Thymus (tissue), 11 donors: ENCODE data around the gene IL20RB. TPM values are rescaled to one million over a fixed set of nuclear protein-coding genes. Genes with fewer than 3 reads are reported as not detected.

Experiments used
- DNase-seq, 9 donors: peaks; one replicate each; pipeline ENCODE4 v3.0.0-alpha.2; 2013; ENCODE audit warnings: low spot score in 9 of 9, low read depth in 6 of 9, missing footprints in 1 of 9
- H3K27ac ChIP-seq, 2 donors: one replicate each; pipeline ENCODE4 v1.5.1; 2013; ENCODE audit warnings: control low read depth in 1 of 2, low read depth in 1 of 2, low read length in 1 of 2, mild to moderate bottlenecking in 1 of 2, moderate library complexity in 1 of 2
- H3K27me3 ChIP-seq, 2 donors: one replicate each; pipeline ENCODE4 v1.5.1; 2013; ENCODE audit warnings: low read length in 1 of 2; ENCODE audit not compliant: control insufficient read depth in 2 of 2, insufficient read depth in 1 of 2
- H3K36me3 ChIP-seq, 2 donors: one replicate each; pipeline ENCODE4 v1.5.1; 2013; ENCODE audit warnings: low read length in 1 of 2, mild to moderate bottlenecking in 1 of 2, moderate library complexity in 1 of 2; ENCODE audit not compliant: control insufficient read depth in 2 of 2, insufficient read depth in 2 of 2
- H3K4me1 ChIP-seq, 2 donors: one replicate each; pipeline ENCODE4 v1.5.1; 2013; ENCODE audit warnings: low read length in 2 of 2; ENCODE audit not compliant: control insufficient read depth in 2 of 2, insufficient read depth in 2 of 2
- H3K4me3 ChIP-seq, 2 donors: one replicate each; pipeline ENCODE4 v1.5.1; 2013; ENCODE audit warnings: low read length in 2 of 2, control low read depth in 1 of 2, mild to moderate bottlenecking in 1 of 2
- H3K9me3 ChIP-seq, 2 donors: one replicate each; pipeline ENCODE4 v1.5.1; 2013; ENCODE audit warnings: low read length in 1 of 2, mild to moderate bottlenecking in 1 of 2; ENCODE audit not compliant: control insufficient read depth in 2 of 2, insufficient read depth in 1 of 2
- WGBS: extraction: QIAGEN DNeasy Blood & Tissue Kit; methylation state at CpG from one replicate; pipeline ENCODE4 v1.1.7; 2013; 5-methylcytosine and 5-hydroxymethylcytosine counted together
- polyA plus RNA-seq: library from polyadenylated mRNA; stranded (reverse); fragments of 200-250 nt; gene quantifications from one replicate; pipeline ENCODE4 v1.2.3, GENCODE V29; 2013
- total RNA-seq: library from RNA; stranded (reverse); fragments of 120-200 nt; gene quantifications from one replicate; pipeline ENCODE4 v1.2.4, GENCODE V29; 2013
- donor health status: healthy.

Gene IL20RB
- total and polyA plus RNA-seq, 2 donors = 0.94 to 5.4 TPM

DNA sequence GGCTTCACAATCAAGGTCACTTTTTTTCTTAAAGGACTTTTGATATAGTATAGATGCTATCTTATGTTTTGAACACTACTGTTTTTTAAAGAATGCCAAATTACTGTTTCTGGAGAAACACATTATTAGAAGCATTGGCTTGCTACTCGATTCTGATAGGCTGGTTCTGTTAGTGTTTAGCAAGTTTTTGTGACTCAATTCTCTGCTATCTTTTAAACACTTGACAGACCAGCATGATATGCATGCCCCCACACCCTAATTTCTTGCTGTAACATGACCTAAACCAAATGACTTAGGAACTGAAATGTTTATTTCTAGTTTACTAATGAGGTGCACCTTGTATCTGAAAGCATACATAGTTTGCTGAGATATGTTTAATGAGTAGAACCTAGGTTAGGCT is 5.5 kb upstream of the IL20RB start:
- Histone ChIP-seq H3K27ac (no peak overlapping the region), H3K27me3 (no peaks in the 10 kb centered on the region), H3K4me3 (no peak overlapping the region), H3K4me1 (peaks cover 4 to 12% of the 10 kb centered on the region in 2 donors), H3K36me3 (peaks cover 0 to 4% of the 10 kb centered on the region in 2 donors), H3K9me3 (no peaks in the 10 kb centered on the region)
- 94% methylated on average over 1 of the region's 1 CpG for WGBS
- no peak for DNase-seq

DNA sequence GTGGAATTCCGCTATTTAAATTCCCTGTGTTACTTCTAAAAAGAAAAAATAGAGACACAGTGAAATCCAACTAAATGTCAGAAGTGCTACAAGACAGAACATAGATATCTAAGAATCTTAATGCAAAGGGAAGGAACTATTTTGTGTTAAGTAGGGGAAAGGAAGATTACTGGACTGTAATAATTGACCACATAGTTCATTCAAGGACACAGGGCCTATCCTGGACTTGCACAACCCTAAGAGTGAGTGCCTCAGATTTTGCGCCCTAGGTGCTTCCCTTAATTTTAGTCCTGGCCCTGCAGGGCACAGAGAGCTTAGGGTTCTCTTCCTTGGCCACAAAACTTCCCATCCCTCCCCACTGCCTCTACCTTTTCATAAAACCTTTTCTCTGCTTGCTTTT is 3.5 kb upstream of the IL20RB start:
- Histone ChIP-seq H3K27ac (no peak overlapping the region), H3K36me3 (peaks cover 0 to 3% of the 10 kb centered on the region in 2 donors), H3K4me3 (no peak overlapping the region), H3K27me3 (no peaks in the 10 kb centered on the region), H3K9me3 (no peaks in the 10 kb centered on the region), H3K4me1 (peaks cover 7 to 12% of the 10 kb centered on the region in 2 donors)
- no peak for DNase-seq
- WGBS = 99% methylated on average over 2 of the region's 2 CpGs

GRCh38 chr3:136954980-136955780 is 2.6 kb upstream of the IL20RB start:
- H3K4me1 ChIP-seq = peaks cover 7 to 12% of the 10 kb centered on the region in 2 donors
- WGBS = 93% methylated on average over 4 of the region's 4 CpGs
- H3K36me3 ChIP-seq = peaks cover 0 to 6% of the 10 kb centered on the region in 2 donors
- H3K9me3 ChIP-seq = no peaks in the 10 kb centered on the region
- no peak for DNase-seq
- no peak overlapping the region for H3K27ac ChIP-seq
- H3K27me3 ChIP-seq = no peaks in the 10 kb centered on the region
- no peak overlapping the region for H3K4me3 ChIP-seq

GRCh38 chr3:136955813-136956212 is 2.0 kb upstream of the IL20RB start:
- no peak for DNase-seq
- no peaks in the 10 kb centered on the region for H3K9me3 ChIP-seq
- H3K4me1 ChIP-seq = peaks cover 7 to 12% of the 10 kb centered on the region in 2 donors
- H3K4me3 ChIP-seq = no peak overlapping the region
- H3K36me3 ChIP-seq = peaks cover 0 to 4% of the 10 kb centered on the region in 2 donors
- 97% methylated on average over 2 of the region's 2 CpGs for WGBS
- no peak overlapping the region for H3K27ac ChIP-seq
- H3K27me3 ChIP-seq = no peaks in the 10 kb centered on the region

- Histone ChIP-seq H3K4me1 (peaks cover 7 to 12% of the 10 kb centered on the region in 2 donors), H3K4me3 (no peak overlapping the region), H3K27me3 (no peaks in the 10 kb centered on the region), H3K36me3 (peaks cover 0 to 4% of the 10 kb centered on the region in 2 donors), H3K9me3 (no peaks in the 10 kb centered on the region), H3K27ac (no peak overlapping the region)
- no peak for DNase-seq
- WGBS = over 99% methylated on average over 2 of the region's 2 CpGs
Measured at GRCh38 chr3:136956971-136957370, 812 bp upstream of the IL20RB start.

GRCh38 chr3:136958939-136959338 is 1.2 kb downstream of the IL20RB start:
- Histone ChIP-seq H3K27me3 (no peaks in the 10 kb centered on the region), H3K9me3 (no peaks in the 10 kb centered on the region), H3K4me3 (no peak overlapping the region), H3K36me3 (peaks cover 0 to 4% of the 10 kb centered on the region in 2 donors), H3K4me1 (peaks cover 7 to 12% of the 10 kb centered on the region in 2 donors), H3K27ac (no peak overlapping the region)
- WGBS = 92% methylated on average over 2 of the region's 2 CpGs
- no peak for DNase-seq

DNA sequence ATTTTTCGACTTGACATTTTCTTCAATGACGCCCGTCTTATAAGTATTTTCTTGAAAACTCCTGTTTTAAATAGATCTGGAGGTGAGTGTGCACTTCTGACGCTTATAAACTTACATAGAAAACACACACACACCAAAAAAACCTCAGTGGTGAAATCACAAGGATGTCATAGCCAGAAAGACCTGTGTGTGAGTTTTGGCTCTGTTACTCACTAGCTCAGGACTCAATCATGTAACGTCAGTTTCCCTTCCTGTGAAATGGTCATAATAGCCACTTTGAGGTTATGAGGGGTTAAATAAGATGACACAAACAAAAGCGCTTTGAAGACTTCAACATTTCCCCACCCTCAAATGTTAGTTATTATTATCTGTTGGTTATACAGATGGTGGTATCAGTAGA is 1.8 kb downstream of the IL20RB start:
- Histone ChIP-seq H3K27me3 (no peaks in the 10 kb centered on the region), H3K36me3 (peaks cover 0 to 4% of the 10 kb centered on the region in 2 donors), H3K4me3 (no peak overlapping the region), H3K9me3 (no peaks in the 10 kb centered on the region), H3K27ac (no peak overlapping the region), H3K4me1 (peaks cover 7 to 9% of the 10 kb centered on the region in 2 donors)
- no peak for DNase-seq
- 98% methylated on average over 6 of the region's 6 CpGs for WGBS

- WGBS = 97% methylated on average over 4 of the region's 4 CpGs
- peaks cover 0 to 3% of the 10 kb centered on the region in 2 donors for H3K4me1 ChIP-seq
- no peak overlapping the region for H3K27ac ChIP-seq
- H3K36me3 ChIP-seq = peaks cover 0 to 4% of the 10 kb centered on the region in 2 donors
- no peaks in the 10 kb centered on the region for H3K27me3 ChIP-seq
- DNase-seq = no peak
- no peak overlapping the region for H3K4me3 ChIP-seq
- no peaks in the 10 kb centered on the region for H3K9me3 ChIP-seq
Measured at GRCh38 chr3:136960838-136961836, 3.4 kb downstream of the IL20RB start.

- H3K36me3 ChIP-seq = peaks cover 0 to 4% of the 10 kb centered on the region in 2 donors
- H3K9me3 ChIP-seq = no peaks in the 10 kb centered on the region
- no peaks in the 10 kb centered on the region for H3K4me1 ChIP-seq
- H3K27ac ChIP-seq = no peak overlapping the region
- no peak overlapping the region for H3K4me3 ChIP-seq
- no peaks in the 10 kb centered on the region for H3K27me3 ChIP-seq
- WGBS = 94% methylated on average over 1 of the region's 1 CpG
- no peak for DNase-seq
Measured at GRCh38 chr3:136962927-136963326, 5.1 kb downstream of the IL20RB start.
